SK-N-SH (cell line): ENCODE data around the gene DNAJB6. TPM values are rescaled to one million over a fixed set of nuclear protein-coding genes. Genes with fewer than 3 reads are reported as not detected.

Experiments used
- CTCF ChIA-PET: fragments of 300-600, 350-600 bp; formaldehyde crosslinking; extraction: SDS; loops from one replicate; lab custom pipeline; 2021; lab: Yijun Ruan, JAX
- POLR2A ChIA-PET: fragments of 350-600 bp; sonication (Branson Sonifier 250); formaldehyde crosslinking; extraction: SDS; loops from one replicate; lab custom pipeline; 2020; ENCODE audit warnings: antibody characterized with exemption, inconsistent platforms; lab: Yijun Ruan, JAX
- DNase-seq: peaks from one replicate; pipeline ENCODE4 v3.0.0; 2012
- H2AFZ ChIP-seq: fragments of 200-600 bp; sonication (generic); 2 replicates; pipeline ENCODE4 v1.8.1; 2016; ENCODE audit warnings: antibody characterized with exemption, mild to moderate bottlenecking, low read depth
- H3F3A ChIP-seq: fragments of 200-600 bp; sonication (generic); replicated peaks from 2 replicates; pipeline ENCODE3; 2016; ENCODE audit warnings: antibody characterized with exemption, mild to moderate bottlenecking; ENCODE audit not compliant: insufficient read depth
- H3K27ac ChIP-seq, 2 experiments: fragments of 200-500 bp in 1 of 2; fragments of 200-600 bp in 1 of 2; sonication (Bioruptor generic) in 1 of 2; sonication (generic), shearing (Covaris generic) in 1 of 2; 2 replicates each; pipeline versions ENCODE4 v1.5.1 to v1.6.1; 2014 to 2016; ENCODE audit warnings: low read depth in 2 of 2, inconsistent platforms in 1 of 2, low read length in 1 of 2, mild to moderate bottlenecking in 1 of 2, mixed read lengths in 1 of 2
- H3K27me3 ChIP-seq: fragments of 200-600 bp; sonication (generic), shearing (Covaris generic); 2 replicates; pipeline ENCODE4 v1.6.1; 2016; ENCODE audit warnings: mixed run types; ENCODE audit not compliant: insufficient read depth
- H3K36me3 ChIP-seq, 2 experiments: fragments of 200-500 bp in 1 of 2; fragments of 200-600 bp in 1 of 2; sonication (Bioruptor generic) in 1 of 2; sonication (generic) in 1 of 2; replicated peaks in 1 of 2; 2 replicates each; pipeline versions ENCODE3 to v1.5.1; 2014 to 2016; ENCODE audit warnings: low read length in 1 of 2, mild to moderate bottlenecking in 1 of 2; ENCODE audit not compliant: insufficient read depth in 2 of 2, control insufficient read depth in 1 of 2
- H3K4me1 ChIP-seq, 2 experiments: fragments of 200-500 bp in 1 of 2; fragments of 200-600 bp in 1 of 2; sonication (Bioruptor generic) in 1 of 2; sonication (generic), shearing (Covaris generic) in 1 of 2; 2 replicates each; pipeline versions ENCODE4 v1.5.1 to v1.6.1; 2014 to 2016; ENCODE audit warnings: low read depth in 1 of 2, low read length in 1 of 2, mixed run types in 1 of 2; ENCODE audit not compliant: insufficient read depth in 2 of 2, control insufficient read depth in 1 of 2
- H3K4me2 ChIP-seq: fragments of 200-600 bp; sonication (generic), shearing (Covaris generic); 2 replicates; pipeline ENCODE4 v1.6.1; 2017; ENCODE audit warnings: mixed run types
- H3K4me3 ChIP-seq, 2 experiments: fragments of 200-500 bp in 1 of 2; fragments of 200-600 bp in 1 of 2; sonication (Bioruptor generic) in 1 of 2; sonication (generic), shearing (Covaris generic) in 1 of 2; 2 replicates each; pipeline versions ENCODE4 v1.5.1 to v1.8.1; 2014 to 2016; ENCODE audit warnings: low read depth in 2 of 2, inconsistent platforms in 1 of 2, low read length in 1 of 2, mild to moderate bottlenecking in 1 of 2, mixed read lengths in 1 of 2, moderate library complexity in 1 of 2
- H3K79me2 ChIP-seq: fragments of 200-600 bp; sonication (generic); 2 replicates; pipeline ENCODE4 v1.8.1; 2017; ENCODE audit warnings: mild to moderate bottlenecking; ENCODE audit not compliant: insufficient read depth
- H3K9ac ChIP-seq: fragments of 200-600 bp; sonication (generic); 2 replicates; pipeline ENCODE4 v1.6.1; 2017; ENCODE audit warnings: mixed run types
- H3K9me2 ChIP-seq: fragments of 200-600 bp; sonication (generic); 2 replicates; pipeline ENCODE4 v1.6.1; 2017; ENCODE audit warnings: mixed run types
- H3K9me3 ChIP-seq: fragments of 200-600 bp; sonication (generic); 2 replicates; pipeline ENCODE4 v1.6.1; 2017; ENCODE audit warnings: mixed run types, mild to moderate bottlenecking, moderate library complexity
- H4K20me1 ChIP-seq: fragments of 200-600 bp; sonication (generic); 2 replicates; pipeline ENCODE4 v1.6.1; 2017; ENCODE audit warnings: mild to moderate bottlenecking, mixed run types; ENCODE audit not compliant: insufficient read depth
- CHD2 ChIP-seq: fragments of 150-350 bp; IDR thresholded peaks from 2 replicates; pipeline ENCODE4 v1.6.1; 2018; ENCODE audit warnings: low read length; ENCODE audit not compliant: partially characterized antibody
- EP300 ChIP-seq, 2 experiments: IDR thresholded peaks; 2 replicates each; pipeline versions ENCODE4 v1.4.0 to v1.6.1; 2012; ENCODE audit warnings: borderline replicate concordance in 1 of 2, low read depth in 1 of 2, low read length in 1 of 2
- EZH2phosphoT487 ChIP-seq: fragments of 200-600 bp; sonication (generic); IDR thresholded peaks from 2 replicates; pipeline ENCODE4 v1.6.1; 2017; ENCODE audit warnings: low read depth, mixed run types, mild to moderate bottlenecking, antibody characterized with exemption, moderate library complexity, borderline replicate concordance
- GATA2 ChIP-seq: sonication (generic); formaldehyde crosslinking; IDR thresholded peaks from 2 replicates; pipeline ENCODE4 v1.5.0; 2020; ENCODE audit warnings: mild to moderate bottlenecking, missing genetic modification reagents
- JUND ChIP-seq: IDR thresholded peaks from 2 replicates; pipeline ENCODE4 v1.4.0; 2012
- NFIC ChIP-seq: IDR thresholded peaks from 2 replicates; pipeline ENCODE4 v1.4.0; 2012; ENCODE audit warnings: borderline replicate concordance
- NRF1 ChIP-seq: IDR thresholded peaks from 2 replicates; pipeline ENCODE4 v1.6.1; 2012; ENCODE audit warnings: low read depth, mild to moderate bottlenecking, low read length
- RCOR1 ChIP-seq: fragments of 150-350 bp; IDR thresholded peaks from 2 replicates; pipeline ENCODE4 v1.6.1; 2017; ENCODE audit warnings: antibody characterized with exemption, low read length
- SIN3A ChIP-seq: IDR thresholded peaks from 2 replicates; pipeline ENCODE4 v1.6.1; 2012; ENCODE audit warnings: low read depth, mild to moderate bottlenecking, low read length, moderate library complexity, borderline replicate concordance
- TAF1 ChIP-seq: IDR thresholded peaks from 2 replicates; pipeline ENCODE4 v1.6.1; 2012; ENCODE audit warnings: low read depth, mild to moderate bottlenecking, low read length, moderate library complexity, borderline replicate concordance
- WGBS: methylation state at CpG from one replicate; pipeline ENCODE4 v1.1.6; 2017; ENCODE audit warnings: low lambda C conversion rate; 5-methylcytosine and 5-hydroxymethylcytosine counted together
- polyA plus RNA-seq, 3 experiments: library from polyadenylated mRNA; depleted of rRNA; stranded (reverse); fragments of >200 nt; gene quantifications; 2 replicates each; pipeline ENCODE4 v1.2.3, GENCODE V29; 2012
- TF ChIP-seq, protein P1 (sequence below): IDR thresholded peaks from 2 replicates; pipeline ENCODE4 v1.4.0; 2012; ENCODE audit warnings: low read depth, borderline replicate concordance
- TF ChIP-seq, protein P2 (sequence below): fragments of 200-600 bp; sonication (generic); IDR thresholded peaks from 2 replicates; pipeline ENCODE4 v1.6.1; 2017; ENCODE audit warnings: antibody characterized with exemption, mild to moderate bottlenecking, moderate library complexity
- TF ChIP-seq, protein P3 (sequence below): fragments of 150-350 bp; IDR thresholded peaks from 2 replicates; pipeline ENCODE4 v1.6.1; 2017; ENCODE audit warnings: antibody characterized with exemption, low read length, low read depth, borderline replicate concordance
- TF ChIP-seq, protein P4 (sequence below): IDR thresholded peaks from 2 replicates; pipeline ENCODE4 v1.4.0; 2012; ENCODE audit warnings: low read depth, borderline replicate concordance
- TF ChIP-seq, protein P5 (sequence below): IDR thresholded peaks from 2 replicates; pipeline ENCODE4 v1.6.1; 2012; ENCODE audit warnings: mild to moderate bottlenecking, low read depth, low read length, moderate library complexity

Gene DNAJB6
- polyA plus RNA-seq, 1 of the 3 experiments (the other 2 are of a cell fraction): 176 TPM

DNA sequence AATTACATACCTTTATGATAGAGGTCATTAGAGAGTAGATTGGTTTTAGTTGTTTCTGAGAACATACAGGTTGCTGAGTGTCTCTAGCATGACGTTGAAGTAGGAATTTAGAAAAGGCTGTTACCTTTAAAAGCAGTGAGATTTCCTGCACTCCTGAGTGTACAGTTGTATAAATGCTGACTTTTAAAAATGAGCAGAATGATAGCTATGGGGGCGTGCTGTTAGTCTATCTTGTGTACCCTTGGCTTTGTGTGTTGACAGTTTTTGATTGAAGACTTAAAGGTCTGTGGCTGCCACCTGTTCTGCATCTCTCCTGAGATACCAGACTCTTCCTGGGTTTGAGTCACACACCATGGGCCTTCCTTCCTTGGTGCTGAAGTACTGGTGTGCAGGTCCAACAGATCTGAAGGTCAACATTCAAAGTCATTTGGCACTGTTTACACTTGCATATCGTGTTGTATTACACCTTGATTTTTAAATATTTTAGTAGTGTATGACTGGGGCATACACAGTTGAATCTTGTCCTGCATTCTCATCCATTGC is 23.8 kb downstream of the DNAJB6 start (continued):
- TF ChIP-seq TAF1: no peak
- no peak for TF ChIP-seq CHD2
- TF ChIP-seq NRF1: no peak

DNA sequence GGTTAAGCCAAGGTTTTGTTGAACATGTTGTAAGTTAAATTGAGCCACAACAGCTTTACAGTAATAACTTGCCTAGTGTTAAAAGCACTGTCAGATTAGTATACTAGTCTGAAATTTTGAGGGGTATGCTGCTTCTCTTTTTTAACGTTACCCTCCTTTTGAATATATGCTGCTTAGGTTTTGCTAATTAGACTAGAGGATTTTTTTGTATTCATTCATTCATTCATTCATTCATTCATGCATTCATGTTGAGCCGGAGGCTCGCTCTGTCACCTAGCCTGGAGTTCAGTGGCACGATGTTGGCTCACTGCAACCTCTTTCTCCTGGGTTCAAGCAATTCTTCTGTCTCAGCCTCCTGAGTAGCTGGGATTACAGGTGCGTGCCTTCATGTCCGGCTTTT is 24.7 kb downstream of the DNAJB6 start:
- H3K36me3 ChIP-seq: peaks cover 61 to 81% of the 10 kb centered on the region in 2 experiments
- H3K9me2 ChIP-seq: no peaks in the 10 kb centered on the region
- WGBS: over 99% methylated on average over 6 of the region's 6 CpGs
- H3K9ac ChIP-seq: no peak overlapping the region
- no peak overlapping the region for H3K27ac ChIP-seq
- H2AFZ ChIP-seq: no peak overlapping the region
- POLR2A ChIA-PET: interaction anchor here (0.7 kb wide), 1 partner anchor 33 kb away, joined by 3 read pairs; no protein-coding TSS in a partner anchor
- H3K4me3 ChIP-seq: no peak overlapping the region
- CTCF ChIA-PET: interaction anchor here (1.3 to 1.9 kb wide), 2 partner anchors 22 to 88 kb away, joined by 4 to 6 read pairs; no protein-coding TSS in a partner anchor
- H3K4me1 ChIP-seq: peaks cover 0 to 7% of the 10 kb centered on the region in 2 experiments; a peak in 2 of 4 replicates
- H3F3A ChIP-seq: peaks cover 7% of the 10 kb centered on the region
- TF ChIP-seq, protein P1, sequence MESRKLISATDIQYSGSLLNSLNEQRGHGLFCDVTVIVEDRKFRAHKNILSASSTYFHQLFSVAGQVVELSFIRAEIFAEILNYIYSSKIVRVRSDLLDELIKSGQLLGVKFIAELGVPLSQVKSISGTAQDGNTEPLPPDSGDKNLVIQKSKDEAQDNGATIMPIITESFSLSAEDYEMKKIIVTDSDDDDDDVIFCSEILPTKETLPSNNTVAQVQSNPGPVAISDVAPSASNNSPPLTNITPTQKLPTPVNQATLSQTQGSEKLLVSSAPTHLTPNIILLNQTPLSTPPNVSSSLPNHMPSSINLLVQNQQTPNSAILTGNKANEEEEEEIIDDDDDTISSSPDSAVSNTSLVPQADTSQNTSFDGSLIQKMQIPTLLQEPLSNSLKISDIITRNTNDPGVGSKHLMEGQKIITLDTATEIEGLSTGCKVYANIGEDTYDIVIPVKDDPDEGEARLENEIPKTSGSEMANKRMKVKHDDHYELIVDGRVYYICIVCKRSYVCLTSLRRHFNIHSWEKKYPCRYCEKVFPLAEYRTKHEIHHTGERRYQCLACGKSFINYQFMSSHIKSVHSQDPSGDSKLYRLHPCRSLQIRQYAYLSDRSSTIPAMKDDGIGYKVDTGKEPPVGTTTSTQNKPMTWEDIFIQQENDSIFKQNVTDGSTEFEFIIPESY: no peak
- TF ChIP-seq EP300 (IDR thresholded peaks at IDR 0.05; ENCODE audit: borderline replicate concordance in 1 of 2, low read depth in 1 of 2, low read length in 1 of 2) (no peak), EZH2phosphoT487 (no peak)
- no peaks in the 10 kb centered on the region for H3K9me3 ChIP-seq
- peaks cover 100% of the 10 kb centered on the region for H4K20me1 ChIP-seq
- DNase-seq: no peak
- no peaks in the 10 kb centered on the region for H3K27me3 ChIP-seq
- no peak overlapping the region for H3K4me2 ChIP-seq
- H3K79me2 ChIP-seq: peaks cover 100% of the 10 kb centered on the region

DNA sequence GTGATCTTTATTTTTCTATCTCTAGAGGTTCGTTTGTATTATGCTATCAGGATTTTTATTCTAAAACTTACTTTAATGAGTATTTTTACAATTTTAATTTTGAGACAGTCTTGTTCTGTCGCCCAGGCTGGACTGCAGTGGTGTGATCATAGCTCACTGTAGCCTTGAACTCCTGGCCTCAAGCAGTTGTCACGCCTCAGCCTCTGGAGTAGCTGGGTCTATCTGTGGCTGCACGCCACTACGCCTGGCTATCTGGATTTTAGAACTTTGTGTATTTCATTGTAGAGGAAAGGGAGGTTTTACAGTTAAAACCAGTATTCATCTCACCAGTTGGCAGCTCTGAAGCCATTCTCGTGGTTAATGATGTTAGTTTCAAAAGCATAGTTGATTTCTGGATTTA is 25.9 kb downstream of the DNAJB6 start:
- POLR2A ChIA-PET: no interaction called here
- WGBS: 96% methylated on average over 6 of the region's 6 CpGs
- CTCF ChIA-PET: interaction anchor here (1.3 to 2.8 kb wide), 4 partner anchors 14 to 89 kb away, joined by 4 to 16 read pairs (median 8); no protein-coding TSS in a partner anchor
- TF ChIP-seq JUND (no peak), SIN3A (no peak), GATA2 (CRISPR knock-in tag) (no peak), NFIC (no peak), RCOR1 (no peak)
- TF ChIP-seq, protein P2, sequence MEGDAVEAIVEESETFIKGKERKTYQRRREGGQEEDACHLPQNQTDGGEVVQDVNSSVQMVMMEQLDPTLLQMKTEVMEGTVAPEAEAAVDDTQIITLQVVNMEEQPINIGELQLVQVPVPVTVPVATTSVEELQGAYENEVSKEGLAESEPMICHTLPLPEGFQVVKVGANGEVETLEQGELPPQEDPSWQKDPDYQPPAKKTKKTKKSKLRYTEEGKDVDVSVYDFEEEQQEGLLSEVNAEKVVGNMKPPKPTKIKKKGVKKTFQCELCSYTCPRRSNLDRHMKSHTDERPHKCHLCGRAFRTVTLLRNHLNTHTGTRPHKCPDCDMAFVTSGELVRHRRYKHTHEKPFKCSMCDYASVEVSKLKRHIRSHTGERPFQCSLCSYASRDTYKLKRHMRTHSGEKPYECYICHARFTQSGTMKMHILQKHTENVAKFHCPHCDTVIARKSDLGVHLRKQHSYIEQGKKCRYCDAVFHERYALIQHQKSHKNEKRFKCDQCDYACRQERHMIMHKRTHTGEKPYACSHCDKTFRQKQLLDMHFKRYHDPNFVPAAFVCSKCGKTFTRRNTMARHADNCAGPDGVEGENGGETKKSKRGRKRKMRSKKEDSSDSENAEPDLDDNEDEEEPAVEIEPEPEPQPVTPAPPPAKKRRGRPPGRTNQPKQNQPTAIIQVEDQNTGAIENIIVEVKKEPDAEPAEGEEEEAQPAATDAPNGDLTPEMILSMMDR: no peak
- TF ChIP-seq, protein P3, sequence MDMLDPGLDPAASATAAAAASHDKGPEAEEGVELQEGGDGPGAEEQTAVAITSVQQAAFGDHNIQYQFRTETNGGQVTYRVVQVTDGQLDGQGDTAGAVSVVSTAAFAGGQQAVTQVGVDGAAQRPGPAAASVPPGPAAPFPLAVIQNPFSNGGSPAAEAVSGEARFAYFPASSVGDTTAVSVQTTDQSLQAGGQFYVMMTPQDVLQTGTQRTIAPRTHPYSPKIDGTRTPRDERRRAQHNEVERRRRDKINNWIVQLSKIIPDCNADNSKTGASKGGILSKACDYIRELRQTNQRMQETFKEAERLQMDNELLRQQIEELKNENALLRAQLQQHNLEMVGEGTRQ: no peak
- TF ChIP-seq, protein P4, sequence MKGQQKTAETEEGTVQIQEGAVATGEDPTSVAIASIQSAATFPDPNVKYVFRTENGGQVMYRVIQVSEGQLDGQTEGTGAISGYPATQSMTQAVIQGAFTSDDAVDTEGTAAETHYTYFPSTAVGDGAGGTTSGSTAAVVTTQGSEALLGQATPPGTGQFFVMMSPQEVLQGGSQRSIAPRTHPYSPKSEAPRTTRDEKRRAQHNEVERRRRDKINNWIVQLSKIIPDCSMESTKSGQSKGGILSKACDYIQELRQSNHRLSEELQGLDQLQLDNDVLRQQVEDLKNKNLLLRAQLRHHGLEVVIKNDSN: no peak
- TF ChIP-seq, protein P5, sequence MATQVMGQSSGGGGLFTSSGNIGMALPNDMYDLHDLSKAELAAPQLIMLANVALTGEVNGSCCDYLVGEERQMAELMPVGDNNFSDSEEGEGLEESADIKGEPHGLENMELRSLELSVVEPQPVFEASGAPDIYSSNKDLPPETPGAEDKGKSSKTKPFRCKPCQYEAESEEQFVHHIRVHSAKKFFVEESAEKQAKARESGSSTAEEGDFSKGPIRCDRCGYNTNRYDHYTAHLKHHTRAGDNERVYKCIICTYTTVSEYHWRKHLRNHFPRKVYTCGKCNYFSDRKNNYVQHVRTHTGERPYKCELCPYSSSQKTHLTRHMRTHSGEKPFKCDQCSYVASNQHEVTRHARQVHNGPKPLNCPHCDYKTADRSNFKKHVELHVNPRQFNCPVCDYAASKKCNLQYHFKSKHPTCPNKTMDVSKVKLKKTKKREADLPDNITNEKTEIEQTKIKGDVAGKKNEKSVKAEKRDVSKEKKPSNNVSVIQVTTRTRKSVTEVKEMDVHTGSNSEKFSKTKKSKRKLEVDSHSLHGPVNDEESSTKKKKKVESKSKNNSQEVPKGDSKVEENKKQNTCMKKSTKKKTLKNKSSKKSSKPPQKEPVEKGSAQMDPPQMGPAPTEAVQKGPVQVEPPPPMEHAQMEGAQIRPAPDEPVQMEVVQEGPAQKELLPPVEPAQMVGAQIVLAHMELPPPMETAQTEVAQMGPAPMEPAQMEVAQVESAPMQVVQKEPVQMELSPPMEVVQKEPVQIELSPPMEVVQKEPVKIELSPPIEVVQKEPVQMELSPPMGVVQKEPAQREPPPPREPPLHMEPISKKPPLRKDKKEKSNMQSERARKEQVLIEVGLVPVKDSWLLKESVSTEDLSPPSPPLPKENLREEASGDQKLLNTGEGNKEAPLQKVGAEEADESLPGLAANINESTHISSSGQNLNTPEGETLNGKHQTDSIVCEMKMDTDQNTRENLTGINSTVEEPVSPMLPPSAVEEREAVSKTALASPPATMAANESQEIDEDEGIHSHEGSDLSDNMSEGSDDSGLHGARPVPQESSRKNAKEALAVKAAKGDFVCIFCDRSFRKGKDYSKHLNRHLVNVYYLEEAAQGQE: no peak

More for the DNA sequence above, 25.9 kb downstream of the DNAJB6 start:
- Histone ChIP-seq H3K9me2 (no peaks in the 10 kb centered on the region), H3K4me2 (no peak overlapping the region), H3K9me3 (no peaks in the 10 kb centered on the region), H3K27ac (no peak overlapping the region), H3K27me3 (no peaks in the 10 kb centered on the region), H3K9ac (no peak overlapping the region), H3K79me2 (peaks cover 100% of the 10 kb centered on the region), H3K36me3 (peaks cover 70 to 90% of the 10 kb centered on the region in 2 experiments), H4K20me1 (peaks cover 100% of the 10 kb centered on the region), H3F3A (peaks cover 10% of the 10 kb centered on the region), H3K4me3 (no peak overlapping the region), H3K4me1 (peaks cover 0 to 4% of the 10 kb centered on the region in 2 experiments; a peak in 1 of 4 replicates), H2AFZ (no peak overlapping the region)
- DNase-seq: no peak
